ENCODE measurements around the gene SH3BGR. TPM values are rescaled to one million over a fixed set of nuclear protein-coding genes. Genes with fewer than 3 reads are reported as not detected.

SH3BGR gene
- total and polyA plus RNA-seq, 2 of the 8 experiments (the other 6 are each of a cell fraction or from before 2014, with no cell fraction given) = 2.1 to 5.9 TPM

- TF ChIP-seq ATF2 (IDR thresholded peaks at IDR 0.05; ENCODE audit: low read length) (no peak), KDM4A (IDR thresholded peaks at IDR 0.05; ENCODE audit: low read depth, low read length, severe bottlenecking) (no peak), SP4 (IDR thresholded peaks at IDR 0.05; ENCODE audit: low read length) (no peak), NRF1 (IDR thresholded peaks at IDR 0.05; ENCODE audit: low read depth, low read length) (no peak), JUND (IDR thresholded peaks at IDR 0.05; ENCODE audit: low read length) (no peak), RXRA (IDR thresholded peaks at IDR 0.05; ENCODE audit: insufficient read depth, low read depth, low read length) (no peak)
Measured at GRCh38 chr21:39434950-39435349, 16.8 kb upstream of the SH3BGR start (continued).
